ENCODE measurements around the gene SAMD4A.

Gene SAMD4A

GRCh38 chr14:54617467-54617866, 50.5 kb downstream of the SAMD4A start:
- Histone ChIP-seq H3K27ac (replicated peaks) (no peak overlapping the region), H3K27me3 (ENCODE audit: insufficient read depth, poor library complexity, severe bottlenecking) (peaks cover 5% of the 10 kb centered on the region), H3K4me3 (replicated peaks; ENCODE audit: insufficient read depth, low read length) (no peak overlapping the region)
- DNase-seq (ENCODE audit: low read depth in 1 of 2, low spot score in 1 of 2), result no peak
- TF ChIP-seq REST (IDR thresholded peaks at IDR 0.05; ENCODE audit: insufficient replicate concordance, low read depth) (no peak), SPI1 (IDR thresholded peaks at IDR 0.05; ENCODE audit: borderline replicate concordance, low read depth) (no peak), GABPA (IDR thresholded peaks at IDR 0.05; ENCODE audit: low read depth) (no peak), CTCF (IDR thresholded peaks at IDR 0.05; ENCODE audit: insufficient read depth, low read length) (no peak), POLR2AphosphoS5 (IDR thresholded peaks at IDR 0.05; ENCODE audit: low read depth) (no peak)

GRCh38 chr14:54621686-54622085, 54.8 kb downstream of the SAMD4A start:
- no peak for DNase-seq (ENCODE audit: low read depth in 1 of 2, low spot score in 1 of 2)
- TF ChIP-seq CTCF (IDR thresholded peaks at IDR 0.05; ENCODE audit: insufficient read depth, low read length), result no peak
- no peak for TF ChIP-seq GABPA (IDR thresholded peaks at IDR 0.05; ENCODE audit: low read depth)
- no peak for TF ChIP-seq POLR2AphosphoS5 (IDR thresholded peaks at IDR 0.05; ENCODE audit: low read depth)
- TF ChIP-seq REST (IDR thresholded peaks at IDR 0.05; ENCODE audit: insufficient replicate concordance, low read depth), result no peak
- TF ChIP-seq SPI1 (IDR thresholded peaks at IDR 0.05; ENCODE audit: borderline replicate concordance, low read depth), result no peak
- Histone ChIP-seq H3K4me3 (replicated peaks; ENCODE audit: insufficient read depth, low read length) (no peak overlapping the region), H3K27me3 (ENCODE audit: insufficient read depth, poor library complexity, severe bottlenecking) (peaks cover 4% of the 10 kb centered on the region), H3K27ac (replicated peaks) (no peak overlapping the region)

- Histone ChIP-seq H3K27ac (replicated peaks) (no peak overlapping the region), H3K27me3 (ENCODE audit: insufficient read depth, poor library complexity, severe bottlenecking) (peaks cover 8% of the 10 kb centered on the region), H3K4me3 (replicated peaks; ENCODE audit: insufficient read depth, low read length) (no peak overlapping the region)
- no peak for TF ChIP-seq REST (IDR thresholded peaks at IDR 0.05; ENCODE audit: insufficient replicate concordance, low read depth)
- DNase-seq (ENCODE audit: low read depth in 1 of 2, low spot score in 1 of 2), result no peak
These were observed 55.4 kb downstream of the SAMD4A start for GRCh38 chr14:54622192-54622958.

Measured in HL-60 (cell line).